Endothelial cell (in vitro differentiated cells): ENCODE data around the gene PIGU. TPM values are rescaled to one million over a fixed set of nuclear protein-coding genes. Genes with fewer than 3 reads are reported as not detected.

Experiments
- DNase-seq: peaks from one replicate; pipeline ENCODE4 v3.0.0; 2021; ENCODE audit warnings: low spot score
- H3K27ac Mint-ChIP-seq: one replicate; pipeline ENCODE4 v1.8.0; 2021; ENCODE audit warnings: mixed read lengths, inconsistent platforms; ENCODE audit not compliant: unreplicated experiment
- H3K27me3 Mint-ChIP-seq: one replicate; pipeline ENCODE4 v1.8.0; 2021; ENCODE audit warnings: mild to moderate bottlenecking, moderate library complexity, mixed read lengths, inconsistent platforms; ENCODE audit not compliant: unreplicated experiment
- H3K36me3 Mint-ChIP-seq: one replicate; pipeline ENCODE4 v1.8.0; 2021; ENCODE audit warnings: mild to moderate bottlenecking, low read depth, mixed read lengths, inconsistent platforms; ENCODE audit not compliant: unreplicated experiment
- H3K4me1 Mint-ChIP-seq: one replicate; pipeline ENCODE4 v1.8.0; 2021; ENCODE audit warnings: mild to moderate bottlenecking, mixed read lengths, inconsistent platforms; ENCODE audit not compliant: unreplicated experiment
- H3K4me3 Mint-ChIP-seq: one replicate; pipeline ENCODE4 v1.8.0; 2021; ENCODE audit warnings: mild to moderate bottlenecking, mixed read lengths, inconsistent platforms; ENCODE audit not compliant: unreplicated experiment
- H3K9me3 Mint-ChIP-seq: one replicate; pipeline ENCODE4 v1.8.0; 2021; ENCODE audit warnings: mixed read lengths, inconsistent platforms; ENCODE audit not compliant: unreplicated experiment
- total RNA-seq: library from RNA; stranded (reverse); fragmentation: NEBNext Ultra II Directional; extraction: Animal tissue kit (Norgen Biotek cat#: 25700); gene quantifications from one replicate; pipeline ENCODE4 v1.2.1, GENCODE V29; 2021; ENCODE audit not compliant: unreplicated experiment
- TF ChIP-seq, protein P1 (sequence below): fragments of 200-600 bp; sonication (generic); IDR thresholded peaks from one replicate; pipeline ENCODE4 v1.5.0; 2021; ENCODE audit warnings: antibody characterized with exemption; ENCODE audit not compliant: unreplicated experiment

PIGU gene
- total RNA-seq, 1 donor from 2014 or later, result 16.5 TPM

DNA sequence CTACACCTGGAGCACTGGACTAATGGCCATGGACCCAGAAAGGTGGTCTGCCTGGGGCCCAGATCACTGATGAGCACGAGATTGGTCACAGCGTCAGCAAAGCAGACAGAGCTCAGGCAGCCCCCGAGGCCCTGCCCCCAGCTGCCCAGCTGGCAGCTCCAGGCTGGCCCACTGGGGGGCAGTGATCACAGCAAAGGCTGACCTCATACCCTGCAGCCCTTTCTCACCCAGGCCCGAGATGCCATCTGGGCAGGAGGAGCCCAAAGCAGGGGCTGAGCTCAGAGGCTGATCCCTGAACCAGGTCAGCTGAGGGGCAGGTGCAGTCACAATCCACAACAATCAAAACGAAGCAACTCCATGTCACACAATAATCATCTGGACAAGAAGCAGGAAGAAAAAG is 114.3 kb downstream of the PIGU start:
- TF ChIP-seq, protein P1, sequence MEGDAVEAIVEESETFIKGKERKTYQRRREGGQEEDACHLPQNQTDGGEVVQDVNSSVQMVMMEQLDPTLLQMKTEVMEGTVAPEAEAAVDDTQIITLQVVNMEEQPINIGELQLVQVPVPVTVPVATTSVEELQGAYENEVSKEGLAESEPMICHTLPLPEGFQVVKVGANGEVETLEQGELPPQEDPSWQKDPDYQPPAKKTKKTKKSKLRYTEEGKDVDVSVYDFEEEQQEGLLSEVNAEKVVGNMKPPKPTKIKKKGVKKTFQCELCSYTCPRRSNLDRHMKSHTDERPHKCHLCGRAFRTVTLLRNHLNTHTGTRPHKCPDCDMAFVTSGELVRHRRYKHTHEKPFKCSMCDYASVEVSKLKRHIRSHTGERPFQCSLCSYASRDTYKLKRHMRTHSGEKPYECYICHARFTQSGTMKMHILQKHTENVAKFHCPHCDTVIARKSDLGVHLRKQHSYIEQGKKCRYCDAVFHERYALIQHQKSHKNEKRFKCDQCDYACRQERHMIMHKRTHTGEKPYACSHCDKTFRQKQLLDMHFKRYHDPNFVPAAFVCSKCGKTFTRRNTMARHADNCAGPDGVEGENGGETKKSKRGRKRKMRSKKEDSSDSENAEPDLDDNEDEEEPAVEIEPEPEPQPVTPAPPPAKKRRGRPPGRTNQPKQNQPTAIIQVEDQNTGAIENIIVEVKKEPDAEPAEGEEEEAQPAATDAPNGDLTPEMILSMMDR, result peak; percentile 39
- DNase-seq, result peak; percentile 71
- no peaks in the 10 kb centered on the region for H3K9me3 Mint-ChIP-seq
- peaks cover 8% of the 10 kb centered on the region for H3K27me3 Mint-ChIP-seq
- no peak overlapping the region for H3K4me3 Mint-ChIP-seq
- H3K4me1 Mint-ChIP-seq, result peaks cover 6% of the 10 kb centered on the region
- H3K36me3 Mint-ChIP-seq, result peaks cover 11% of the 10 kb centered on the region
- H3K27ac Mint-ChIP-seq, result no peak overlapping the region

DNA sequence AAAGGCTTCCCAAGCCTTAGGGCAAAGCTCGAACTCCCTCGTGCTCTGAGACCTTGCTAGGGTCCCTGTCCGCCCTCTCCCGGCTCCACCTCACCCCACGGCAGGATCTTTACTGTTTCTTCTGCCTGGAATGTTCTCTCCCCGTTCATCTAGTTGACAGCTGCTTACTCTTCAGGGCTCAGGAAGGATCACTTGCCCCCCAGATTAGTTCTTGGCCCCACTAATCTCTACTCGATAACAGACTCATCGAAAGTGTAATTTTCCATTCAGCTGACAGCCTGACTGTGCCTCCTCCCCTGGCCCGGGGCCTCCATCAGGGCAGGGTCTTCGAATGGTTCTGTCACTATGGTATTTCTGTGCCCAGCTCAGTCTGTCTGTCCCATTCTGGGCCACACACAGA is 115.2 kb downstream of the PIGU start:
- Mint-ChIP-seq H3K27me3 (peaks cover 10% of the 10 kb centered on the region), H3K36me3 (peaks cover 11% of the 10 kb centered on the region), H3K4me3 (no peak overlapping the region), H3K9me3 (no peaks in the 10 kb centered on the region), H3K4me1 (peaks cover 5% of the 10 kb centered on the region), H3K27ac (peak overlapping the region; percentile 44)
- no peak for DNase-seq
- TF ChIP-seq, protein P1, result no peak

DNA sequence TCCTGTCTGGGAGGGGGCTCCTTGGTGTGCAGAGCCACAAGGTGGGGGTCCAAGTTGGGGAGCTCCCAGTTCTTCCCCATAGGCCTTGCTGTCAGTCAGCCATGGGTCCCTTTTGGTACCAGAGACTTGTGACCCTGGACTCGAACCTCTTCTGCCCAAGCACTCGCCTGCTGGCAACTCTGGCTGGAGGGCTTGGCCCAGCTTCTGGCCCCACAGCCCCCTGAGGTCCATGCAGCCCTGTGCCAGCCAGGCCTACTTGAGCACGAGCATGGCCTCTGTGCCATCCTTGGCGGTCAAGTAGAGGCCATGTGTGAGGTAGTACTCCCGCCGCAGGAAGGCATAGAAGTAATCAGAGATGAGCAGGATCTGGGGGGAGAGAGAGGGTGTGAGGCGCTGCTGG is 116.3 kb downstream of the PIGU start:
- Mint-ChIP-seq H3K9me3 (no peaks in the 10 kb centered on the region), H3K36me3 (peaks cover 10% of the 10 kb centered on the region), H3K27ac (no peak overlapping the region), H3K27me3 (peaks cover 10% of the 10 kb centered on the region), H3K4me1 (peaks cover 5% of the 10 kb centered on the region), H3K4me3 (no peak overlapping the region)
- TF ChIP-seq, protein P1, result no peak
- no peak for DNase-seq

DNA sequence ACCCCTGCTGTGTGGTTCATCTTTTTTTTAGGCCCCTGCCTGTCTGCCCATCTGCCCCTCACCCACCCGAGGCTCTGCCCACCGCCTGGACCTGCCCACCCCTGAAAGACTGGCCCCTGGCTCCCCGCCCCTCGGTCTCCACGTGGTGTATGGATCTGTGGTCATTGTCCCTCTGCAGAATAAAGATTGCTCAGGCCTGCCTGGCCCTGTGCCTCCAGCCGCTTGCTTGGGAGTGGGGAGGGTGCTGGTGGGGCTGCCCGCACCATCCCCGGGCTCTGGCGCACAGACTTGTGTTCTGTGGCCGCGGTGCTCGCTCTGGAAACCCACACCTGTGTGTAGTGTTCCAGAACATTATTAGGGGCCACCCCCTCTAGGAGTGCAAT is 116.8 kb downstream of the PIGU start:
- Mint-ChIP-seq H3K4me1 (peaks cover 5% of the 10 kb centered on the region), H3K27me3 (peaks cover 10% of the 10 kb centered on the region), H3K27ac (no peak overlapping the region), H3K4me3 (no peak overlapping the region), H3K36me3 (peaks cover 8% of the 10 kb centered on the region), H3K9me3 (no peaks in the 10 kb centered on the region)
- DNase-seq, result no peak
- TF ChIP-seq, protein P1, result no peak

DNA sequence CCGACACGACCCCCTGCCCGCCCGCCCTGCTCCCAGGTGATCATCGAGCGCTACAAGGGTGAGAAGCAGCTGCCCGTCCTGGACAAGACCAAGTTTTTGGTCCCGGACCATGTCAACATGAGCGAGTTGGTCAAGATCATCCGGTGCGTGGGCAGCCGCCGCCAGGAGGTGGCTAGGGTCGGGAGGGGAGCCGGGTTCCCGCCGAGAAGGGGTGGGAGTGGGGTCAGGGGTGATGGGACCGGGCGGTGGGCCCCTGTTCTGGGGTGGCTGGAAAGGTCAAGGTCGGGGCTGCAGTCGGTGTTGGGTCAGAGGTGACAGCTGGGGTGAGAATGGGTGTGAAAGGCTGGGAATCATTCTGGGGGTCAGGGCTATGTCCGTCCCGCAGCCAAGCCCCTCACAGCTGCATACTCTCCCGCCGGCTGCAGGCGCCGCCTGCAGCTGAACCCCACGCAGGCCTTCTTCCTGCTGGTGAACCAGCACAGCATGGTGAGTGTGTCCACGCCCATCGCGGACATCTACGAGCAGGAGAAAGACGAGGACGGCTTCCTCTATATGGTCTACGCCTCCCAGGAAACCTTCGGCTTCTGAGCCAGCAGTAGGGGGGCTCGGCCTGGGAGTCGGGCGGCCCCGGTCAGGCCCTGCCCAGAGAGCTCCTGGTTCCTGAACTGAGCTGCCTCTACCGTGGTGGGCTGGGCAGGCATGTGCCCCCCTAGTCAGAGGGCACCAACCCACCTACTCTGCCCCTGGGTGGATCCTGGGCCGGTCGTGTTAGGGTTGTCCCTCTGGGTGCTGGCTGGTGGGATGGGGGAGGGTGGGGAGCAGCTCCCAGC is 117.4 kb downstream of the PIGU start:
- DNase-seq, result no peak
- H3K27ac Mint-ChIP-seq, result no peak overlapping the region

More for the DNA sequence above, 117.4 kb downstream of the PIGU start:
- Mint-ChIP-seq H3K27me3 (peaks cover 10% of the 10 kb centered on the region), H3K4me1 (peaks cover 5% of the 10 kb centered on the region), H3K36me3 (peaks cover 7% of the 10 kb centered on the region), H3K9me3 (no peaks in the 10 kb centered on the region), H3K4me3 (peak overlapping the region; percentile 71)
- TF ChIP-seq, protein P1, result no peak
